Measurements from ENCODE around the gene HEPACAM2. TPM values are rescaled to one million over a fixed set of nuclear protein-coding genes. Genes with fewer than 3 reads are reported as not detected.

Gene HEPACAM2
- total RNA-seq, 1 experiment from 2014 or later = not detected

DNA sequence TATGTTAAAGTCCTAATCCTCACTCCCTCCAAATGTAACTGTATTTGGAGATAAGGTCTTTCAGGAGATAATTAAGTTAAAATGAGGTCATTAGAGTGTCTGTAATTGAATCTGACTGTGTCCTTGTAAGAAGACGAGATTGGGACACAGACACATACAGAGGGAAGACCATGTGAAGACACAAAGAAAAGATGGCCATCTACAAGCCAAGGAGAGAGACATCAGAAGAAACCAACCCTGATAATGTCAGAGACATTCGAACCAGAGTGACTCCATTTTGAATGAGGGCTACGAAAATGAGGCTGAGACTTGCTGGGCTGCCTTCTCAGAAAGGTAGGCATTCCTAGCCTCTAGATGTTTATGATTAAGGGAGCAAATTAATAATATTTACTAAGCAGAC, 77.5 kb downstream of the HEPACAM2 start:
- DNase-seq (ENCODE audit: extremely low read depth, low read depth) = no peak

DNA sequence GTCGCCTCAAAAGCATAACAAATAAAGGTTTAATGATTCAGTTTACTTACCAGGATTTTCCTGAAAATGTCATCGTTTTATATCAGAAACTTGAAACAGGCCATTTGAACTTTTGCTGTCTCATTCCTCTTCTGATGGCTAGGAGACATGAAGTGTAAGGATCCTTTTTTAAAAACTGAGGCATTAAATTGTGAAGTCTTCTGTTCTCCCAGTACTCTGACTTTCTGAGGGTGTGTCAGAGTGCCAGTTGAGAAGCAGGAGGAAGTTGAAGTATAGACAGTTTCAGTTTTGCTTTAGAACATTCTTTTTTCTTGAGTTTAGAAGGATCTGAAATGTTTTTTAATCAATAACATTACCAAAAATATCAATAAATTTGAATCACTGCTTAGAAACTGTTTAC, 78.1 kb downstream of the HEPACAM2 start, which contains the start of gene SAMD9L:
SAMD9L (minus strand) TSS at position 242 of the 400 bp plus-strand sequence. CDS start 12,414 bp downstream, outside the sequence.
- DNase-seq (ENCODE audit: extremely low read depth, low read depth) = no peak

DNA sequence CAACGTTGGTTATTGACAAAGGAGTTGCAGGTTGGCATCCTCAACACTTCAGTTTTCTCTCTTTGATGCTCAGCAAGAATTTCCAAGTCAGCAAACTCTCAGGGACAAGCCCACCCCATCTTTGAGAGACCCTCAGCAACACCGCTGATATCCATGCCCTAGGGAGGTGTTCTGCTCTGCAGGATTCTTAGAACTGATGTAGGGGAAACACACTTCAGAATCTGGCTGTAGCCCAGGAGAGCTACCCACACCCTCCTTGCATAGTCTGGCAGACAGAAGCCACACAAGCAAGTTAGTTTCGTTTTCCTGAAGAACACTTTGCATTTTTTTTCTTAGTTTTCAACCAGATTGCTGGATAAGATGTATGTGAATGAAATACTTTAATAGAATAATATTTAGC, 78.9 kb downstream of the HEPACAM2 start:
- DNase-seq (ENCODE audit: extremely low read depth, low read depth) = peak; percentile 8

DNA sequence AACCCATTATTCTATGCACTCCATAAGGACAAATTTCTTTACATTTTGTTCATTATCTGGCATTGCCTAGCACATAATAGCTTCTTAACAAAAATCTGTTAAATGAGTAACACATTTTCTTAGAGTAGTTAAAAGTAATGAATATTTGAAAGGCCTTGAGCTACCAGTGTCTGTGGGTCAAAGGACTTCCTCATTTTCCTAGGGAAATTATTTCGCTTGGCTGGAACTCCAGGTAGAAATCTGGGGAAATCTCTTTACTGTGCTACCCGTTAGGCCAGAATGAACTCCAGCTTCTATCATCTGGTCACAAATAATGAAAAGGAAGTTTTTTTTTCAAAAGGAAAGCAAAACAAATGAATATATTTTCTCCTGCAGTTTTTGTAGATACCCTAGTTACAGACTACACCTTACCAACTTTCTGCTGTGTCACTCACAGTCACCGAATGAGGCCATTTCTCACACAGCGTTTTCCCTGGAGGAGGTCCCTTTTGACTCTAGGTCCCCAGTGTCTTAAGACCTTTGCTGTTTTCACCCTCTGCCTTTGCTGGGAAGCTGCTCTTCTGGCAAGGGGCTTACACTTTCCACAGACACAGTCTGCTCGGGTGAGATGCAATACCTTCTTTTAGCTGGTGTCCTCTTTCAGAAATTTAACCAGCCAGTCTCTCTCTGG, 79.7 kb downstream of the HEPACAM2 start:
- DNase-seq (ENCODE audit: extremely low read depth, low read depth) = peak; percentile 1

- no peak for DNase-seq (ENCODE audit: extremely low read depth, low read depth)
Observed at GRCh38 chr7:93146036-93146435, 80.2 kb downstream of the HEPACAM2 start.

- DNase-seq (ENCODE audit: extremely low read depth, low read depth) = no peak
Observed at GRCh38 chr7:93145354-93145753, 80.9 kb downstream of the HEPACAM2 start.

GRCh38 chr7:93142127-93142526, 84.1 kb downstream of the HEPACAM2 start:
- no peak for DNase-seq (ENCODE audit: extremely low read depth, low read depth)

- DNase-seq (ENCODE audit: extremely low read depth, low read depth) = no peak
Observed at GRCh38 chr7:93140582-93141191, 85.6 kb downstream of the HEPACAM2 start.

- no peak for DNase-seq (ENCODE audit: extremely low read depth, low read depth)
Observed at GRCh38 chr7:93138576-93138975, 87.7 kb downstream of the HEPACAM2 start.

Other genes with a start within 250 kb of the HEPACAM2 start
- 4.8 and 5.2 TPM in 2 replicates for gene SAMD9, start 108.5 kb downstream of the HEPACAM2 start, total RNA-seq (2014; rRNA removed; shearing (Covaris generic))
- 3.8 and 4.7 TPM in 2 replicates for gene SAMD9L, start 78.1 kb downstream of the HEPACAM2 start, total RNA-seq (2014; rRNA removed; shearing (Covaris generic))
- gene VPS50, start 5.9 kb upstream of the HEPACAM2 start, total RNA-seq (2014; rRNA removed; shearing (Covaris generic)) = 16.7 and 17.2 TPM in 2 replicates

All from NCI-H460 (cell line).